Loucy (cell line): Measurements from ENCODE around the gene VIPR2.

Source experiments
- H2AFZ ChIP-seq: fragments of 200-600 bp; sonication (generic); 2 replicates; pipeline ENCODE4 v1.6.0; 2016; ENCODE audit warnings: antibody characterized with exemption, mild to moderate bottlenecking, low read length, moderate library complexity
- H3F3A ChIP-seq: fragments of 200-600 bp; 2 replicates; pipeline ENCODE4 v1.6.0; 2016; ENCODE audit warnings: antibody characterized with exemption, low read depth, mild to moderate bottlenecking
- H3K27me3 ChIP-seq: fragments of 200-600 bp; sonication (generic); 2 replicates; pipeline ENCODE4 v1.6.1; 2014; ENCODE audit warnings: low read length, mild to moderate bottlenecking; ENCODE audit not compliant: insufficient read depth, poor library complexity, severe bottlenecking
- H3K36me3 ChIP-seq: fragments of 200-600 bp; sonication (generic); 2 replicates; pipeline ENCODE4 v1.6.1; 2016; ENCODE audit warnings: low read length; ENCODE audit not compliant: insufficient read depth
- H3K4me1 ChIP-seq: fragments of 200-600 bp; sonication (generic); 2 replicates; pipeline ENCODE4 v1.5.1; 2014; ENCODE audit warnings: low read length, mild to moderate bottlenecking; ENCODE audit not compliant: insufficient read depth, poor library complexity, severe bottlenecking
- H3K4me2 ChIP-seq: fragments of 200-600 bp; sonication (generic); 2 replicates; pipeline ENCODE4 v1.6.0; 2014; ENCODE audit warnings: antibody characterized with exemption, low read length, low read depth, mild to moderate bottlenecking; ENCODE audit not compliant: poor library complexity, severe bottlenecking
- H3K4me3 ChIP-seq: fragments of 200-600 bp; sonication (generic); 2 replicates; pipeline ENCODE4 v1.5.1; 2014; ENCODE audit warnings: low read length, mild to moderate bottlenecking, mixed read lengths; ENCODE audit not compliant: poor library complexity, severe bottlenecking
- H3K79me2 ChIP-seq: fragments of 200-600 bp; sonication (generic); 2 replicates; pipeline ENCODE4 v1.6.1; 2014; ENCODE audit warnings: low read length; ENCODE audit not compliant: insufficient read depth
- H3K9ac ChIP-seq: fragments of 200-600 bp; sonication (generic); 2 replicates; pipeline ENCODE4 v1.6.0; 2014; ENCODE audit warnings: mild to moderate bottlenecking, low read depth, low read length, moderate library complexity; ENCODE audit not compliant: poor library complexity, severe bottlenecking
- H3K9me2 ChIP-seq: fragments of 200-600 bp; sonication (generic); replicated peaks from 2 replicates; pipeline ENCODE4 v1.6.1; 2016; ENCODE audit warnings: low read depth, low read length, mixed read lengths
- H3K9me3 ChIP-seq: fragments of 200-600 bp; sonication (generic); 2 replicates; pipeline ENCODE4 v1.6.1; 2014; ENCODE audit warnings: mild to moderate bottlenecking, antibody characterized with exemption, low read length, low read depth; ENCODE audit not compliant: insufficient read depth
- H4K20me1 ChIP-seq: fragments of 200-600 bp; sonication (generic); 2 replicates; pipeline ENCODE4 v1.6.0; 2014; ENCODE audit warnings: antibody characterized with exemption, low read length, mild to moderate bottlenecking; ENCODE audit not compliant: insufficient read depth, poor library complexity, severe bottlenecking
- CTCF ChIP-seq: fragments of 200-600 bp; sonication (generic); conservative IDR thresholded peaks from 2 replicates; pipeline ENCODE4 v1.5.1; 2014; ENCODE audit warnings: mild to moderate bottlenecking, antibody characterized with exemption, low read length
- EZH2phosphoT487 ChIP-seq: fragments of 200-600 bp; IDR thresholded peaks from 2 replicates; pipeline ENCODE4 v1.6.1; 2018; ENCODE audit warnings: antibody characterized with exemption, mild to moderate bottlenecking, moderate library complexity, borderline replicate concordance

Gene VIPR2

GRCh38 chr7:159014297-159015062 is 130.2 kb downstream of the VIPR2 start:
- Histone ChIP-seq H3K79me2 (no peaks in the 10 kb centered on the region), H3K4me1 (no peaks in the 10 kb centered on the region), H3K4me2 (no peak overlapping the region), H2AFZ (no peak overlapping the region), H3K9ac (no peak overlapping the region), H3K9me3 (peaks cover 4% of the 10 kb centered on the region; the same call in 1 of the 2 replicates), H4K20me1 (no peaks in the 10 kb centered on the region), H3F3A (no peaks in the 10 kb centered on the region), H3K9me2 (no peaks in the 10 kb centered on the region), H3K4me3 (no peak overlapping the region), H3K27me3 (no peaks in the 10 kb centered on the region), H3K36me3 (no peaks in the 10 kb centered on the region)
- TF ChIP-seq EZH2phosphoT487 (no peak), CTCF (no peak)

GRCh38 chr7:159013825-159014289 is 130.8 kb downstream of the VIPR2 start:
- Histone ChIP-seq H3K4me3 (no peak overlapping the region), H3K9ac (no peak overlapping the region), H2AFZ (no peak overlapping the region), H3K36me3 (no peaks in the 10 kb centered on the region), H4K20me1 (no peaks in the 10 kb centered on the region), H3K9me2 (no peaks in the 10 kb centered on the region), H3K27me3 (no peaks in the 10 kb centered on the region), H3K4me2 (no peak overlapping the region), H3K79me2 (no peaks in the 10 kb centered on the region), H3K9me3 (peaks cover 4% of the 10 kb centered on the region; the same call in 1 of the 2 replicates), H3F3A (no peaks in the 10 kb centered on the region), H3K4me1 (no peaks in the 10 kb centered on the region)
- TF ChIP-seq EZH2phosphoT487 (no peak), CTCF (no peak)

GRCh38 chr7:159013181-159013690 is 131.4 kb downstream of the VIPR2 start:
- H3K27me3 ChIP-seq: no peaks in the 10 kb centered on the region
- H3K9me2 ChIP-seq: no peaks in the 10 kb centered on the region
- no peaks in the 10 kb centered on the region for H3K36me3 ChIP-seq
- peaks cover 4% of the 10 kb centered on the region; the same call in 1 of the 2 replicates for H3K9me3 ChIP-seq
- no peaks in the 10 kb centered on the region for H4K20me1 ChIP-seq
- H3K4me1 ChIP-seq: no peaks in the 10 kb centered on the region
- H3F3A ChIP-seq: no peaks in the 10 kb centered on the region
- H3K9ac ChIP-seq: no peak overlapping the region
- H3K79me2 ChIP-seq: no peaks in the 10 kb centered on the region
- no peak overlapping the region for H2AFZ ChIP-seq
- TF ChIP-seq EZH2phosphoT487 (no peak), CTCF (no peak)
- H3K4me2 ChIP-seq: no peak overlapping the region
- no peak overlapping the region for H3K4me3 ChIP-seq
